Measurements from ENCODE around the gene OR2A25.
"Not testable (repeated sequence)": the region's sequence is repeated elsewhere in the genome, so short reads cannot be mapped to it uniquely, and the experiment has no call there.

The OR2A25 gene

GRCh38 chr7:144069511-144069910 lies at the start of gene OR2A25:
Gene OR2A25, plus strand, starts transcription at chr7:144069811. Its CDS starts 4,409 bp downstream, at chr7:144074220.
- no peak within 1 kb of the TSS for H3K4me3 ChIP-seq (ENCODE audit: low read depth, low read length)
- DNase-seq (ENCODE audit: low read depth): no peak

- DNase-seq (ENCODE audit: low read depth): no peak
- no peak overlapping the region for H3K4me3 ChIP-seq (ENCODE audit: low read depth, low read length)
These were observed 49.3 kb upstream of the OR2A25 start for GRCh38 chr7:144020340-144020739.

GRCh38 chr7:144022169-144022568 lies 47.4 kb upstream of the OR2A25 start:
- no peak overlapping the region for H3K4me3 ChIP-seq (ENCODE audit: low read depth, low read length)
- no peak for DNase-seq (ENCODE audit: low read depth)

- no peak overlapping the region for H3K4me3 ChIP-seq (ENCODE audit: low read depth, low read length)
- no peak for DNase-seq (ENCODE audit: low read depth)
These were observed 46.3 kb upstream of the OR2A25 start for GRCh38 chr7:144023171-144023827.

- no peak overlapping the region for H3K4me3 ChIP-seq (ENCODE audit: low read depth, low read length)
- DNase-seq (ENCODE audit: low read depth): no peak
These were observed 45.4 kb upstream of the OR2A25 start for GRCh38 chr7:144024213-144024612.

GRCh38 chr7:144026203-144026883 lies 43.3 kb upstream of the OR2A25 start:
- DNase-seq (ENCODE audit: low read depth): no peak
- no peak overlapping the region for H3K4me3 ChIP-seq (ENCODE audit: low read depth, low read length)

- DNase-seq (ENCODE audit: low read depth): peak; percentile 4
- H3K4me3 ChIP-seq (ENCODE audit: low read depth, low read length): no peak overlapping the region
These were observed 42.5 kb upstream of the OR2A25 start for GRCh38 chr7:144027070-144027469.

GRCh38 chr7:144027974-144028373 lies 41.6 kb upstream of the OR2A25 start:
- no peak overlapping the region for H3K4me3 ChIP-seq (ENCODE audit: low read depth, low read length)
- DNase-seq (ENCODE audit: low read depth): peak; percentile 8

- no peak for DNase-seq (ENCODE audit: low read depth)
- no peak overlapping the region for H3K4me3 ChIP-seq (ENCODE audit: low read depth, low read length)
These were observed 41.1 kb upstream of the OR2A25 start for GRCh38 chr7:144028547-144028946.

- H3K4me3 ChIP-seq (ENCODE audit: low read depth, low read length): no peak overlapping the region
- no peak for DNase-seq (ENCODE audit: low read depth)
These were observed 37.1 kb upstream of the OR2A25 start for GRCh38 chr7:144032516-144032915.

GRCh38 chr7:144032985-144033709 lies 36.5 kb upstream of the OR2A25 start:
- no peak overlapping the region for H3K4me3 ChIP-seq (ENCODE audit: low read depth, low read length)
- no peak for DNase-seq (ENCODE audit: low read depth)

- H3K4me3 ChIP-seq (ENCODE audit: low read depth, low read length): no peak overlapping the region
- DNase-seq (ENCODE audit: low read depth): no peak
These were observed 34.2 kb upstream of the OR2A25 start for GRCh38 chr7:144035385-144035784.

- no peak overlapping the region for H3K4me3 ChIP-seq (ENCODE audit: low read depth, low read length)
- no peak for DNase-seq (ENCODE audit: low read depth)
These were observed 33.2 kb upstream of the OR2A25 start for GRCh38 chr7:144036302-144036885.

- no peak for DNase-seq (ENCODE audit: low read depth)
- no peak overlapping the region for H3K4me3 ChIP-seq (ENCODE audit: low read depth, low read length)
These were observed 32.1 kb upstream of the OR2A25 start for GRCh38 chr7:144037414-144038035.

- no peak for DNase-seq (ENCODE audit: low read depth)
- H3K4me3 ChIP-seq (ENCODE audit: low read depth, low read length): no peak overlapping the region
These were observed 30.7 kb upstream of the OR2A25 start for GRCh38 chr7:144038887-144039286.

GRCh38 chr7:144048648-144049047 lies 21.0 kb upstream of the OR2A25 start, which contains the start of gene OR2A5:
Gene OR2A5, plus strand, starts transcription at chr7:144048948. Its CDS starts 1,454 bp downstream, at chr7:144050402.
- H3K4me3 ChIP-seq (ENCODE audit: low read depth, low read length): no peak within 1 kb of the TSS
- DNase-seq (ENCODE audit: low read depth): no peak

GRCh38 chr7:144049491-144049890 lies 20.1 kb upstream of the OR2A25 start:
- DNase-seq (ENCODE audit: low read depth): no peak
- H3K4me3 ChIP-seq (ENCODE audit: low read depth, low read length): no peak overlapping the region

- DNase-seq (ENCODE audit: low read depth): no peak
- H3K4me3 ChIP-seq (ENCODE audit: low read depth, low read length): no peak overlapping the region
These were observed 19.5 kb upstream of the OR2A25 start for GRCh38 chr7:144050093-144050492.

- H3K4me3 ChIP-seq (ENCODE audit: low read depth, low read length); DNase-seq (ENCODE audit: low read depth): not testable (repeated sequence)
These were observed 18.7 kb upstream of the OR2A25 start for GRCh38 chr7:144050884-144051283.

- DNase-seq (ENCODE audit: low read depth): no peak
- no peak overlapping the region for H3K4me3 ChIP-seq (ENCODE audit: low read depth, low read length)
These were observed 11.7 kb upstream of the OR2A25 start for GRCh38 chr7:144057954-144058353.
